Naive B cell (primary cell): ENCODE results near the gene HSPB8. TPM values are rescaled to one million over a fixed set of nuclear protein-coding genes. Genes with fewer than 3 reads are reported as not detected.
A peak's percentile ranks its signal among the peaks of the same experiment; 100 is the strongest.

Source experiments
- ATAC-seq, 2 donors: fragments of 150-1000 bp; cut with Tn5 transposase; 2 replicates each; pipeline ENCODE4 v1.10.0; 2021; ENCODE audit warnings: low read depth in 2 of 2, mild to moderate bottlenecking in 2 of 2, moderate library complexity in 2 of 2
- DNase-seq: peaks from one replicate; pipeline ENCODE4 v3.0.0; 2022
- H3K27ac Mint-ChIP-seq, 6 donors: one replicate each; pipeline ENCODE4 v1.8.0; 2020 to 2022; ENCODE audit warnings: mild to moderate bottlenecking in 6 of 6, mixed read lengths in 6 of 6, moderate library complexity in 5 of 6, inconsistent platforms in 2 of 6
- H3K27me3 Mint-ChIP-seq, 3 donors: one replicate each; pipeline ENCODE4 v1.8.0; 2021 to 2022; ENCODE audit warnings: mixed read lengths in 3 of 3, mild to moderate bottlenecking in 1 of 3
- H3K36me3 Mint-ChIP-seq, 2 donors: one replicate each; pipeline ENCODE4 v1.8.0; 2020 to 2022; ENCODE audit warnings: mixed read lengths in 2 of 2, inconsistent platforms in 1 of 2, mild to moderate bottlenecking in 1 of 2
- H3K4me1 Mint-ChIP-seq, 3 donors: one replicate each; pipeline ENCODE4 v1.8.0; 2020 to 2022; ENCODE audit warnings: mixed read lengths in 3 of 3, inconsistent platforms in 1 of 3, mild to moderate bottlenecking in 1 of 3, moderate library complexity in 1 of 3
- H3K4me3 Mint-ChIP-seq, 8 donors: one replicate each; pipeline ENCODE4 v1.8.0; 2020 to 2022; ENCODE audit warnings: mild to moderate bottlenecking in 8 of 8, mixed read lengths in 8 of 8, moderate library complexity in 8 of 8, inconsistent platforms in 2 of 8
- H3K9me3 Mint-ChIP-seq, 7 donors: one replicate each; pipeline ENCODE4 v1.8.0; 2020 to 2022; ENCODE audit warnings: mixed read lengths in 7 of 7, mild to moderate bottlenecking in 5 of 7, inconsistent platforms in 2 of 7, moderate library complexity in 1 of 7
- polyA plus RNA-seq, 6 donors: library from polyadenylated mRNA; unstranded; fragments of 300-500 nt; fragmentation: Illumina TruSeq; gene quantifications; one replicate each; pipeline ENCODE4 v1.2.3, GENCODE V29; 2021; ENCODE audit warnings: low read depth in 6 of 6

Gene HSPB8
- polyA plus RNA-seq, 6 donors from 2014 or later, result not detected

GRCh38 chr12:119154435-119154818 is 24.3 kb upstream of the HSPB8 start:
- no peak for ATAC-seq
- Mint-ChIP-seq H3K9me3 (peaks cover 4 to 46% (median 14%) of the 10 kb centered on the region in 7 donors), H3K4me3 (no peak overlapping the region), H3K27ac (no peak overlapping the region), H3K36me3 (peaks cover 0 to 23% of the 10 kb centered on the region in 2 donors), H3K4me1 (peaks cover 0 to 5% (median 5%) of the 10 kb centered on the region in 3 donors), H3K27me3 (peaks cover 15 to 34% (median 32%) of the 10 kb centered on the region in 3 donors)
- DNase-seq, result no peak

GRCh38 chr12:119156401-119157044 is 22.2 kb upstream of the HSPB8 start:
- H3K36me3 Mint-ChIP-seq, result peaks cover 0 to 21% of the 10 kb centered on the region in 2 donors
- H3K4me1 Mint-ChIP-seq, result peaks cover 0 to 5% (median 5%) of the 10 kb centered on the region in 3 donors
- ATAC-seq (no peak), DNase-seq (no peak)
- H3K27ac Mint-ChIP-seq, result no peak overlapping the region
- H3K27me3 Mint-ChIP-seq, result peaks cover 12 to 33% (median 31%) of the 10 kb centered on the region in 3 donors
- H3K9me3 Mint-ChIP-seq, result peaks cover 4 to 31% (median 12%) of the 10 kb centered on the region in 7 donors
- H3K4me3 Mint-ChIP-seq, result no peak overlapping the region

GRCh38 chr12:119157528-119157927 is 21.2 kb upstream of the HSPB8 start:
- H3K4me3 Mint-ChIP-seq, result no peak overlapping the region
- peaks cover 4 to 21% (median 10%) of the 10 kb centered on the region in 7 donors for H3K9me3 Mint-ChIP-seq
- no peak for ATAC-seq
- peaks cover 0 to 14% of the 10 kb centered on the region in 2 donors for H3K36me3 Mint-ChIP-seq
- H3K27me3 Mint-ChIP-seq, result peaks cover 10 to 23% (median 21%) of the 10 kb centered on the region in 3 donors
- no peak for DNase-seq
- H3K27ac Mint-ChIP-seq, result peak overlapping the region in 1 of 6 donors; percentile 62
- H3K4me1 Mint-ChIP-seq, result peaks cover 0 to 5% (median 5%) of the 10 kb centered on the region in 3 donors

- peaks cover 0 to 5% (median 5%) of the 10 kb centered on the region in 3 donors for H3K4me1 Mint-ChIP-seq
- peaks cover 0 to 10% of the 10 kb centered on the region in 2 donors for H3K36me3 Mint-ChIP-seq
- no peak for ATAC-seq
- peaks cover 8 to 19% (median 17%) of the 10 kb centered on the region in 3 donors for H3K27me3 Mint-ChIP-seq
- H3K27ac Mint-ChIP-seq, result no peak overlapping the region
- DNase-seq, result no peak
- H3K9me3 Mint-ChIP-seq, result peaks cover 4 to 17% (median 9%) of the 10 kb centered on the region in 7 donors
- peak overlapping the region in 1 of 8 donors; percentile 22 for H3K4me3 Mint-ChIP-seq
Measured at GRCh38 chr12:119157978-119158377, 20.8 kb upstream of the HSPB8 start.

GRCh38 chr12:119158402-119158801 is 20.3 kb upstream of the HSPB8 start:
- peaks cover 8 to 15% (median 14%) of the 10 kb centered on the region in 3 donors for H3K27me3 Mint-ChIP-seq
- H3K4me3 Mint-ChIP-seq, result no peak overlapping the region
- H3K36me3 Mint-ChIP-seq, result peaks cover 0 to 9% of the 10 kb centered on the region in 2 donors
- H3K4me1 Mint-ChIP-seq, result peaks cover 0 to 5% (median 4%) of the 10 kb centered on the region in 3 donors
- no peak overlapping the region for H3K27ac Mint-ChIP-seq
- H3K9me3 Mint-ChIP-seq, result peaks cover 3 to 14% (median 9%) of the 10 kb centered on the region in 7 donors
- DNase-seq (no peak), ATAC-seq (no peak)

- ATAC-seq (no peak), DNase-seq (no peak)
- peaks cover 0 to 8% (median 5%) of the 10 kb centered on the region in 7 donors for H3K9me3 Mint-ChIP-seq
- H3K27me3 Mint-ChIP-seq, result peaks cover 3 to 7% (median 6%) of the 10 kb centered on the region in 3 donors
- no peaks in the 10 kb centered on the region for H3K4me1 Mint-ChIP-seq
- no peak overlapping the region for H3K4me3 Mint-ChIP-seq
- H3K27ac Mint-ChIP-seq, result no peak overlapping the region
- H3K36me3 Mint-ChIP-seq, result no peaks in the 10 kb centered on the region
Measured at GRCh38 chr12:119159844-119160243, 18.9 kb upstream of the HSPB8 start.

- DNase-seq (no peak), ATAC-seq (no peak)
- peaks cover 6 to 13% (median 10%) of the 10 kb centered on the region in 3 donors for H3K27me3 Mint-ChIP-seq
- peaks cover 0 to 16% (median 5%) of the 10 kb centered on the region in 7 donors for H3K9me3 Mint-ChIP-seq
- H3K4me3 Mint-ChIP-seq, result no peak overlapping the region
- no peak overlapping the region for H3K27ac Mint-ChIP-seq
- no peaks in the 10 kb centered on the region for H3K4me1 Mint-ChIP-seq
- no peaks in the 10 kb centered on the region for H3K36me3 Mint-ChIP-seq
Measured at GRCh38 chr12:119167902-119168301, 10.8 kb upstream of the HSPB8 start.

GRCh38 chr12:119168721-119169120 is 10.0 kb upstream of the HSPB8 start:
- no peak overlapping the region for H3K4me3 Mint-ChIP-seq
- H3K27me3 Mint-ChIP-seq, result peaks cover 6 to 19% (median 13%) of the 10 kb centered on the region in 3 donors
- ATAC-seq, result no peak
- no peaks in the 10 kb centered on the region for H3K4me1 Mint-ChIP-seq
- no peak for DNase-seq
- H3K27ac Mint-ChIP-seq, result no peak overlapping the region
- no peaks in the 10 kb centered on the region for H3K36me3 Mint-ChIP-seq
- H3K9me3 Mint-ChIP-seq, result peaks cover 0 to 16% (median 5%) of the 10 kb centered on the region in 7 donors

GRCh38 chr12:119169150-119169549 is 9.6 kb upstream of the HSPB8 start:
- Mint-ChIP-seq H3K9me3 (peaks cover 0 to 16% (median 5%) of the 10 kb centered on the region in 7 donors), H3K4me3 (peak overlapping the region in 1 of 8 donors; percentile 21), H3K27ac (peak overlapping the region in 1 of 6 donors; percentile 7), H3K4me1 (no peaks in the 10 kb centered on the region), H3K36me3 (no peaks in the 10 kb centered on the region), H3K27me3 (peaks cover 6 to 22% (median 13%) of the 10 kb centered on the region in 3 donors)
- no peak for DNase-seq
- no peak for ATAC-seq

GRCh38 chr12:119171291-119171690 is 7.4 kb upstream of the HSPB8 start:
- H3K4me3 Mint-ChIP-seq, result no peak overlapping the region
- ATAC-seq, result no peak
- peaks cover 9 to 22% (median 11%) of the 10 kb centered on the region in 3 donors for H3K27me3 Mint-ChIP-seq
- DNase-seq, result no peak
- H3K36me3 Mint-ChIP-seq, result no peaks in the 10 kb centered on the region
- no peaks in the 10 kb centered on the region for H3K4me1 Mint-ChIP-seq
- H3K27ac Mint-ChIP-seq, result no peak overlapping the region
- H3K9me3 Mint-ChIP-seq, result peaks cover 0 to 14% (median 5%) of the 10 kb centered on the region in 7 donors

GRCh38 chr12:119171691-119172425 is 6.9 kb upstream of the HSPB8 start:
- peak overlapping the region in 1 of 6 donors; percentile 12 for H3K27ac Mint-ChIP-seq

GRCh38 chr12:119175081-119175480 is 3.6 kb upstream of the HSPB8 start:
- Mint-ChIP-seq H3K27me3 (peaks cover 16 to 37% (median 23%) of the 10 kb centered on the region in 3 donors), H3K36me3 (no peaks in the 10 kb centered on the region), H3K4me3 (no peak overlapping the region), H3K4me1 (no peaks in the 10 kb centered on the region), H3K9me3 (peaks cover 0 to 9% (median 3%) of the 10 kb centered on the region in 7 donors), H3K27ac (no peak overlapping the region)
- DNase-seq (no peak), ATAC-seq (no peak)

More at GRCh38 chr12:119171691-119172425, 6.9 kb upstream of the HSPB8 start:
- ATAC-seq (no peak), DNase-seq (no peak)
- Mint-ChIP-seq H3K27me3 (peaks cover 15 to 20% (median 17%) of the 10 kb centered on the region in 3 donors), H3K36me3 (no peaks in the 10 kb centered on the region), H3K4me3 (no peak overlapping the region), H3K4me1 (no peaks in the 10 kb centered on the region), H3K9me3 (peaks cover 0 to 14% (median 4%) of the 10 kb centered on the region in 7 donors)

GRCh38 chr12:119176267-119177055 is 2.3 kb upstream of the HSPB8 start:
- no peaks in the 10 kb centered on the region for H3K36me3 Mint-ChIP-seq
- peaks cover 17 to 33% (median 19%) of the 10 kb centered on the region in 3 donors for H3K27me3 Mint-ChIP-seq
- no peak for ATAC-seq
- DNase-seq, result no peak
- no peak overlapping the region for H3K4me3 Mint-ChIP-seq
- H3K27ac Mint-ChIP-seq, result no peak overlapping the region
- no peaks in the 10 kb centered on the region for H3K4me1 Mint-ChIP-seq
- peaks cover 0 to 2% (median 0%) of the 10 kb centered on the region in 7 donors for H3K9me3 Mint-ChIP-seq
